ENCODE results near the gene CMTM7. TPM values are rescaled to one million over a fixed set of nuclear protein-coding genes. Genes with fewer than 3 reads are reported as not detected.

The CMTM7 gene
- total and polyA plus RNA-seq, 2 of the 8 experiments (the other 6 are each of a cell fraction or from before 2014, with no cell fraction given) = 33.3 to 65.8 TPM

- no peak for TF ChIP-seq RAD21 (IDR thresholded peaks at IDR 0.05 in 1 of 2, conservative IDR thresholded peaks at IDR 0.05 in 1 of 2; ENCODE audit: low read depth in 2 of 2, low read length in 2 of 2)
- TF ChIP-seq BRCA1 (IDR thresholded peaks at IDR 0.05; ENCODE audit: low read depth, low read length) = no peak
- no peak for TF ChIP-seq ZNF274 (IDR thresholded peaks at IDR 0.05; ENCODE audit: borderline replicate concordance, extremely low read depth, low read length)
- TF ChIP-seq KDM5A (IDR thresholded peaks at IDR 0.05; ENCODE audit: low read length) = no peak
- TF ChIP-seq MAX (IDR thresholded peaks at IDR 0.05) = no peak
Measured at GRCh38 chr3:32500231-32500630, 108.6 kb downstream of the CMTM7 start (continued).
